Smooth muscle cell (in vitro differentiated cells): ENCODE data around the gene BABAM2. TPM values are rescaled to one million over a fixed set of nuclear protein-coding genes. Genes with fewer than 3 reads are reported as not detected.

Experiments used
- DNase-seq: peaks from one replicate; lab custom pipeline; 2025; ENCODE audit not compliant: unreplicated experiment; lab: John Stamatoyannopoulos, UW
- H2AFZ ChIP-seq: fragments of 200-600 bp; sonication (generic); 2 replicates; pipeline ENCODE4 v1.6.0; 2016; ENCODE audit warnings: antibody characterized with exemption, low read depth, mild to moderate bottlenecking
- H3F3A ChIP-seq: fragments of 200-600 bp; sonication (generic); 2 replicates; pipeline ENCODE4 v1.6.0; 2017; ENCODE audit warnings: antibody characterized with exemption, low read depth
- H3K27ac ChIP-seq: fragments of 200-600 bp; sonication (generic); 2 replicates; pipeline ENCODE4 v1.5.1; 2016; ENCODE audit warnings: low read depth, mild to moderate bottlenecking
- H3K27me3 ChIP-seq: fragments of 200-600 bp; sonication (generic); 2 replicates; pipeline ENCODE4 v1.6.1; 2016; ENCODE audit warnings: low read depth, mild to moderate bottlenecking
- H3K36me3 ChIP-seq: fragments of 200-600 bp; sonication (generic); 2 replicates; pipeline ENCODE4 v1.5.1; 2016; ENCODE audit warnings: low read depth
- H3K4me1 ChIP-seq: fragments of 200-600 bp; sonication (generic); 2 replicates; pipeline ENCODE4 v1.5.1; 2016; ENCODE audit warnings: low read depth
- H3K4me2 ChIP-seq: fragments of 200-600 bp; sonication (generic); 2 replicates; pipeline ENCODE4 v1.6.0; 2016; ENCODE audit warnings: mild to moderate bottlenecking
- H3K4me3 ChIP-seq: fragments of 200-600 bp; sonication (generic); 2 replicates; pipeline ENCODE4 v1.5.1; 2016; ENCODE audit warnings: mild to moderate bottlenecking
- H3K79me2 ChIP-seq: fragments of 200-600 bp; sonication (generic); 2 replicates; pipeline ENCODE4 v1.6.0; 2016; ENCODE audit warnings: low read depth, mild to moderate bottlenecking
- H3K9ac ChIP-seq: fragments of 200-600 bp; sonication (generic); 2 replicates; pipeline ENCODE4 v1.6.0; 2016; ENCODE audit warnings: low read depth
- H3K9me3 ChIP-seq: fragments of 200-600 bp; sonication (generic); replicated peaks from 2 replicates; pipeline ENCODE4 v1.5.1; 2016; ENCODE audit warnings: low read depth
- H4K20me1 ChIP-seq: fragments of 200-600 bp; sonication (generic); 2 replicates; pipeline ENCODE4 v1.6.0; 2016; ENCODE audit warnings: low read depth
- WGBS: methylation state at CpG from one replicate; pipeline ENCODE4 v1.1.7; 2016; ENCODE audit warnings: low lambda C conversion rate; 5-methylcytosine and 5-hydroxymethylcytosine counted together
- polyA plus RNA-seq: library from polyadenylated mRNA; unstranded; fragments of >200 nt; fragmentation: Nextera tagmentation; extraction: Ambion mirVana; gene quantifications from 2 replicates; pipeline ENCODE4 v1.2.1, GENCODE V29; 2016
- total RNA-seq: library from RNA; depleted of rRNA; stranded (reverse); fragments of >200 nt; gene quantifications from 2 replicates; pipeline ENCODE4 v1.2.3, GENCODE V29; 2014
- TF ChIP-seq, protein P1 (sequence below): fragments of 200-600 bp; sonication (generic); IDR thresholded peaks from 2 replicates; pipeline ENCODE4 v1.5.1; 2017; ENCODE audit warnings: borderline replicate concordance, mild to moderate bottlenecking, antibody characterized with exemption; ENCODE audit not compliant: insufficient read depth, poor library complexity, severe bottlenecking

The BABAM2 gene
- total and polyA plus RNA-seq, 2 experiments from 2014 or later: 26.5 to 29.1 TPM

DNA sequence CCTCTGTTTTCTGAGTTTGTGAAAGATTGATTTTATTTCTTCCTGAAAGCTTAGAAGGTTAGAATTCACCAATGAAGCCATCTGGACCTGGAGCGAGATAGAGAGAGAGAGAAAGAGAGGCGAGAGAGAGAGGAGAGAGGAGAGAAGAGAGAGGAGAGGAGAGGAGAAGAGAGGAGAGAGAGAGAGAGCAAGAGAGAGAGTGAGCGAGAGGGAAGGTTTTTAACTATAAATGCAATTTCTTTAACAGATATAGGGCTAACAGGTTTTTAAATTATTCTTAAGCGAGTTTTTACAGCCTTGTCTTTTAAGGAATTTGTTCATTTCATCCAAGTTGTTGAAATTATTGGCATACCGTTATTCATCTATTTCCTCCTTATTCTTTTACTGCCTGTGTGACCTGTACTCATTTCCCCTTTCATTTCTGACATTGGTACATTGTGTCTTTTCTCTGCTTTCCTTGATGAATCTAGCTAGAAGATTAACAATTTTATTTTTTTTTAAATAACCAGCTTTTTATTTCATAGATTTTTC is 56.1 kb downstream of the BABAM2 start:
- H3K9ac ChIP-seq: no peak overlapping the region
- peaks cover 6% of the 10 kb centered on the region for H3K79me2 ChIP-seq
- H3K27me3 ChIP-seq: no peaks in the 10 kb centered on the region
- H3F3A ChIP-seq: no peaks in the 10 kb centered on the region
- DNase-seq: no peak
- H2AFZ ChIP-seq: no peak overlapping the region
- H4K20me1 ChIP-seq: no peaks in the 10 kb centered on the region
- TF ChIP-seq, protein P1, sequence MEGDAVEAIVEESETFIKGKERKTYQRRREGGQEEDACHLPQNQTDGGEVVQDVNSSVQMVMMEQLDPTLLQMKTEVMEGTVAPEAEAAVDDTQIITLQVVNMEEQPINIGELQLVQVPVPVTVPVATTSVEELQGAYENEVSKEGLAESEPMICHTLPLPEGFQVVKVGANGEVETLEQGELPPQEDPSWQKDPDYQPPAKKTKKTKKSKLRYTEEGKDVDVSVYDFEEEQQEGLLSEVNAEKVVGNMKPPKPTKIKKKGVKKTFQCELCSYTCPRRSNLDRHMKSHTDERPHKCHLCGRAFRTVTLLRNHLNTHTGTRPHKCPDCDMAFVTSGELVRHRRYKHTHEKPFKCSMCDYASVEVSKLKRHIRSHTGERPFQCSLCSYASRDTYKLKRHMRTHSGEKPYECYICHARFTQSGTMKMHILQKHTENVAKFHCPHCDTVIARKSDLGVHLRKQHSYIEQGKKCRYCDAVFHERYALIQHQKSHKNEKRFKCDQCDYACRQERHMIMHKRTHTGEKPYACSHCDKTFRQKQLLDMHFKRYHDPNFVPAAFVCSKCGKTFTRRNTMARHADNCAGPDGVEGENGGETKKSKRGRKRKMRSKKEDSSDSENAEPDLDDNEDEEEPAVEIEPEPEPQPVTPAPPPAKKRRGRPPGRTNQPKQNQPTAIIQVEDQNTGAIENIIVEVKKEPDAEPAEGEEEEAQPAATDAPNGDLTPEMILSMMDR: no peak
- no peak overlapping the region for H3K27ac ChIP-seq
- H3K36me3 ChIP-seq: no peaks in the 10 kb centered on the region
- H3K4me1 ChIP-seq: no peaks in the 10 kb centered on the region
- H3K4me2 ChIP-seq: no peak overlapping the region
- no peaks in the 10 kb centered on the region for H3K9me3 ChIP-seq
- no peak overlapping the region for H3K4me3 ChIP-seq
- WGBS: 87% methylated on average over 5 of the region's 5 CpGs

DNA sequence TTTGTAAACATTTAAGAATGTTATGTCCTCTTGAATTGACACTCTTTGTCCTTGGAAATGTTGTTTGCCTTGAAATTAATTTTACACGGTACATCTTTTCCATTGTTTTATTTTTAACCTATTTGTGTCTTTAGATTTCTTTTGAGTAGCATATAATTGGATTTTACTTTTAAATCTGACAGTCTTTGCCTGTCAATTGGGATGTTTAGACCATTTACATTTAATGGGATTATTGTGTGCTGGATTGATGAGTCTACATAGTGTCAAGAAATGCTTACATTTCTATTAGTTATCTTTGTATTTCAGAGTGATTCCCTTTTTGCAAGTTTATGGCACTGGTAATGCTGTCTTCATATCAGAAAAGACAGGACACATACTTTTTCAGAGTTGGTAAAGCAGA is 61.5 kb downstream of the BABAM2 start:
- TF ChIP-seq, protein P1: no peak
- H3K27ac ChIP-seq: no peak overlapping the region

DNA sequence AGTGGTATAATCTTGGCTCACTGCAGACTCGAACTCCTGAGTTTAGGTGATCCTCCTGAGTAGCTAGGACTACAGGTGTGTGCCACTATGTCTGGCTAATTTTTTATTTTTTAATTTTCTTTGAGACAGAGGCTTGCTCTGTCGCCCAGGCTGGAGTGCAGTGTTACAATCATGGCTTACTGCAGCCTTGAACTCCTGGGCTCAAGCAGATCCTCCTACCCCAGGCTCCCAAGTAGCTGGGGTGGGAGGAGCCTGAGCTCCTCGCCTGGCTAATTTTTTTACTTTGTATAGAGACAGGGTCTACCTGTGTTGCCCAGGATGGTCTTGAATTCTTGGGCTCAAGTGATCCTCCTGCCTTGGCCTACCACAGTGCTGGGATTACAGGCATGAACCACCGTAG is 62.5 kb downstream of the BABAM2 start:
- H3K27ac ChIP-seq: no peak overlapping the region
- no peak overlapping the region for H3K9ac ChIP-seq
- DNase-seq: no peak
- no peak overlapping the region for H2AFZ ChIP-seq
- H3K79me2 ChIP-seq: peaks cover 27% of the 10 kb centered on the region
- no peak overlapping the region for H3K4me3 ChIP-seq
- H3K4me1 ChIP-seq: peaks cover 8% of the 10 kb centered on the region
- H3K27me3 ChIP-seq: no peaks in the 10 kb centered on the region
- TF ChIP-seq, protein P1: no peak
- H3K36me3 ChIP-seq: no peaks in the 10 kb centered on the region
- no peaks in the 10 kb centered on the region for H3K9me3 ChIP-seq
- H3K4me2 ChIP-seq: no peak overlapping the region
- H4K20me1 ChIP-seq: no peaks in the 10 kb centered on the region
- H3F3A ChIP-seq: peaks cover 19% of the 10 kb centered on the region
- whole genome bisulfite sequencing: 90% methylated on average over 4 of the region's 4 CpGs

More for the DNA sequence above, 61.5 kb downstream of the BABAM2 start:
- no peak overlapping the region for H3K9ac ChIP-seq
- peaks cover 19% of the 10 kb centered on the region for H3F3A ChIP-seq
- no peaks in the 10 kb centered on the region for H3K36me3 ChIP-seq
- 100% methylated on average over 1 of the region's 1 CpG for WGBS
- no peak overlapping the region for H3K4me3 ChIP-seq
- DNase-seq: no peak
- H3K4me1 ChIP-seq: peaks cover 8% of the 10 kb centered on the region
- H3K4me2 ChIP-seq: no peak overlapping the region
- H3K79me2 ChIP-seq: peaks cover 18% of the 10 kb centered on the region
- H2AFZ ChIP-seq: no peak overlapping the region
- H4K20me1 ChIP-seq: no peaks in the 10 kb centered on the region
- H3K9me3 ChIP-seq: no peaks in the 10 kb centered on the region
- H3K27me3 ChIP-seq: no peaks in the 10 kb centered on the region

DNA sequence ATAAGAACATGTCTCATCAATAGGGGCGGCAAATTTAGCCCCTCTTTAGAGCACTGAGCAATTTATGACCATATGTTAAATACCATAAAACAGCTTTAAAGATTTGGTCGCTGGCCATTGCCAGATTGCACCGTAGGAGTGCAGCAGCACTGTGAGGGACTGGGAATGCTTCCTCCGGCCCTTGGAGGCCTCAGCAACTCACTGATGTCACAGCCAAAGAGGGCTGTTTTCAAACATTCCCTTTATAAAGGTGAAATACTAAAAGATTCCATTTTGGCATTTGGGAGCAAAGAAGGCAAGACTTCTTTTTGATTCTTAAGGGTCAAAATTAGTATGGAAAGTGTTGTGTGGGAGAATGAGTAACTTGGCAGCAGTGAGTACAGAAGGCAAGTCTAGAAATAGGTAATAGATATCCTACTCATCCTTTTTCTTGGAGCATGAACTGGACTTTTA is 63.7 kb downstream of the BABAM2 start:
- Histone ChIP-seq H3K4me3 (no peak overlapping the region), H3K9ac (no peak overlapping the region), H3K4me2 (peak overlapping the region; percentile 28)

More for the DNA sequence above, 63.7 kb downstream of the BABAM2 start:
- Histone ChIP-seq H2AFZ (no peak overlapping the region), H3K27me3 (no peaks in the 10 kb centered on the region), H3K36me3 (no peaks in the 10 kb centered on the region), H4K20me1 (no peaks in the 10 kb centered on the region), H3K79me2 (peaks cover 28% of the 10 kb centered on the region), H3K27ac (peak overlapping the region; percentile 73), H3K4me1 (peaks cover 16% of the 10 kb centered on the region), H3K9me3 (no peaks in the 10 kb centered on the region), H3F3A (peaks cover 25% of the 10 kb centered on the region)
- 53% methylated on average over 4 of the region's 4 CpGs for WGBS
- DNase-seq: no peak
- TF ChIP-seq, protein P1: no peak
